Lung (tissue), 12 donors: ENCODE data around the gene DIS3L2. TPM values are rescaled to one million over a fixed set of nuclear protein-coding genes. Genes with fewer than 3 reads are reported as not detected.

Experiments used
- ATAC-seq: fragments of 200-7000 bp; cut with Tn5 transposase; one replicate; pipeline ENCODE4 v1.9.1; 2020; ENCODE audit warnings: moderate number of reproducible peaks; ENCODE audit not compliant: insufficient read depth, low FRiP score
- DNase-seq, 3 donors: peaks; one replicate each; pipeline ENCODE4 v3.0.0-alpha.2; 2013 to 2017
- H3K27ac ChIP-seq, 2 donors: one replicate each; pipeline ENCODE4 v1.5.1; 2013; ENCODE audit warnings: mild to moderate bottlenecking in 2 of 2, moderate library complexity in 2 of 2, control low read depth in 1 of 2, inconsistent platforms in 1 of 2, low read depth in 1 of 2, low read length in 1 of 2
- H3K27me3 ChIP-seq, 3 donors: one replicate each; pipeline ENCODE4 v1.5.1; 2013; ENCODE audit warnings: low read length in 2 of 3; ENCODE audit not compliant: control insufficient read depth in 3 of 3, insufficient read depth in 3 of 3
- H3K36me3 ChIP-seq, 4 donors: one replicate each; pipeline ENCODE4 v1.5.1; 2013; ENCODE audit warnings: low read length in 4 of 4, mild to moderate bottlenecking in 1 of 4, moderate library complexity in 1 of 4; ENCODE audit not compliant: control insufficient read depth in 4 of 4, insufficient read depth in 4 of 4
- H3K4me1 ChIP-seq, 5 donors: one replicate each; pipeline ENCODE4 v1.5.1; 2013; ENCODE audit warnings: low read length in 5 of 5, mild to moderate bottlenecking in 2 of 5, moderate library complexity in 1 of 5; ENCODE audit not compliant: control insufficient read depth in 5 of 5, insufficient read depth in 5 of 5
- H3K4me3 ChIP-seq: one replicate; pipeline ENCODE4 v1.5.1; 2013; ENCODE audit warnings: mild to moderate bottlenecking, control low read depth, moderate library complexity
- H3K9ac ChIP-seq, 2 donors: one replicate each; pipeline ENCODE4 v1.5.1; 2013; ENCODE audit warnings: low read length in 2 of 2, control low read depth in 1 of 2; ENCODE audit not compliant: insufficient read depth in 1 of 2
- H3K9me3 ChIP-seq, 4 donors: one replicate each; pipeline ENCODE4 v1.5.1; 2013; ENCODE audit warnings: low read length in 3 of 4, mild to moderate bottlenecking in 1 of 4, moderate library complexity in 1 of 4; ENCODE audit not compliant: control insufficient read depth in 4 of 4, insufficient read depth in 3 of 4
- WGBS, 2 donors: extraction: QIAGEN DNeasy Blood & Tissue Kit; methylation state at CpG; one replicate each; pipeline ENCODE4 v1.1.7; 2013; 5-methylcytosine and 5-hydroxymethylcytosine counted together
- polyA plus RNA-seq, 2 donors: library from polyadenylated mRNA; stranded (reverse); fragments of 200-250 nt; gene quantifications; one replicate each; pipeline ENCODE4 v1.2.1, GENCODE V29; 2013
- total RNA-seq, 2 donors: library from RNA; depleted of rRNA in 1 of 2; stranded (reverse); fragments of >200 nt in 1 of 2; gene quantifications; one replicate each; pipeline ENCODE4 v1.2.1, GENCODE V29; 2014 to 2021
- TF ChIP-seq, protein P1 (sequence below): IDR thresholded peaks from 2 replicates; pipeline ENCODE4 v1.5.1; 2012; ENCODE audit warnings: mild to moderate bottlenecking; ENCODE audit errors: control extremely low read depth, extremely low read depth
- donor health status: control.
- donor health status: control.
- donor health status: Bipolar disorder and iron deficiency.
- donor health status: healthy.
- donor health status: DM: yes; HTN: yes; CAD: no.

DIS3L2 gene
- total and polyA plus RNA-seq, 4 donors = 12.7 to 41.0 (median 31.1) TPM

DNA sequence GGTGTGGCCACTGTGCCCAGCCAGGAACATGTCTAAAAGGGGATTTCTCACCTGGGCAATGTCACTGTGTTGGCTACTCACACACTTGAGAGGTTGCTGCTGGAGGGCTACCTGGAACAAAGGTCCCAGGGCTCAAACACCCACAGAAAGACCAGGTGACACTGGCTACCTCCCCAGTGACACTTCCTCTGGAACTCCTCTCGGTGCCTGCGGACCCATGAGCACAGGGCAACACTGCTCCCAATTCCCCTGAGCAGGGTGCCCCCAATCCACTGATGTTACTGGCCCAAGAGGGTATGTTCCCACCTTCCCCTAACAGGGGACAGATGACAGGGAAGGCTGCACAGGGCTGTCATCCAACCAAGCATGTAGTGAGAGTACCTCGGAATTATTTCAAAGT is 41.1 kb upstream of the DIS3L2 start:
- DNase-seq (no peak), ATAC-seq (no peak)
- Histone ChIP-seq H3K36me3 (no peaks in the 10 kb centered on the region), H3K9me3 (no peaks in the 10 kb centered on the region), H3K4me3 (no peak overlapping the region), H3K27me3 (peaks cover under 1 to 32% (median 27%) of the 10 kb centered on the region in 3 donors), H3K27ac (no peak overlapping the region), H3K4me1 (peaks cover 0 to 6% (median 0%) of the 10 kb centered on the region in 5 donors), H3K9ac (no peak overlapping the region)
- TF ChIP-seq, protein P1, sequence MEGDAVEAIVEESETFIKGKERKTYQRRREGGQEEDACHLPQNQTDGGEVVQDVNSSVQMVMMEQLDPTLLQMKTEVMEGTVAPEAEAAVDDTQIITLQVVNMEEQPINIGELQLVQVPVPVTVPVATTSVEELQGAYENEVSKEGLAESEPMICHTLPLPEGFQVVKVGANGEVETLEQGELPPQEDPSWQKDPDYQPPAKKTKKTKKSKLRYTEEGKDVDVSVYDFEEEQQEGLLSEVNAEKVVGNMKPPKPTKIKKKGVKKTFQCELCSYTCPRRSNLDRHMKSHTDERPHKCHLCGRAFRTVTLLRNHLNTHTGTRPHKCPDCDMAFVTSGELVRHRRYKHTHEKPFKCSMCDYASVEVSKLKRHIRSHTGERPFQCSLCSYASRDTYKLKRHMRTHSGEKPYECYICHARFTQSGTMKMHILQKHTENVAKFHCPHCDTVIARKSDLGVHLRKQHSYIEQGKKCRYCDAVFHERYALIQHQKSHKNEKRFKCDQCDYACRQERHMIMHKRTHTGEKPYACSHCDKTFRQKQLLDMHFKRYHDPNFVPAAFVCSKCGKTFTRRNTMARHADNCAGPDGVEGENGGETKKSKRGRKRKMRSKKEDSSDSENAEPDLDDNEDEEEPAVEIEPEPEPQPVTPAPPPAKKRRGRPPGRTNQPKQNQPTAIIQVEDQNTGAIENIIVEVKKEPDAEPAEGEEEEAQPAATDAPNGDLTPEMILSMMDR = no peak
- 91 to 94% methylated on average over 3 of the region's 3 CpGs for WGBS, 2 donors

DNA sequence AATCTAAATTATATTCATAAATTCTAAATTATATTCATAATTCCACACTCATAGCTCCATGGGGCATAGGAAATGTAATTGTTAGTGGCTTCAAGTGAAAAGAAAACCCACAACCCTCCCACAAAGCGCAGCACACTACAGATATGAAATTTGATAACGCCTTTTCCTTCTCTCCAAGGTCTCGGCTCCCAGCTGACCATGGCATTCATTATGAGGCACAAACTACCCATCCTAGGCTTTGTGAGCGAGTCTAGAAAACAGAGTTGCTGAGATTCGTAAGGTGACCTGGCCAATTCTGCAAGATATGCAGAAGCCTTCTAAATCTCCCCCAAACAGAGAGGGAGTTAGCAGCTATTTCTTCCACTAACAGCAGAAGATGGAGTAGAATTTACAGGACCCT is 40.7 kb upstream of the DIS3L2 start:
- Histone ChIP-seq H3K9ac (no peak overlapping the region), H3K36me3 (no peaks in the 10 kb centered on the region), H3K4me3 (no peak overlapping the region), H3K27me3 (peaks cover 5 to 32% (median 27%) of the 10 kb centered on the region in 3 donors), H3K9me3 (no peaks in the 10 kb centered on the region), H3K27ac (no peak overlapping the region), H3K4me1 (peaks cover 0 to 10% (median 3%) of the 10 kb centered on the region in 5 donors)
- TF ChIP-seq, protein P1 = no peak
- ATAC-seq = no peak
- 78 to 80% methylated on average over 5 of the region's 5 CpGs for WGBS, 2 donors
- DNase-seq = no peak

DNA sequence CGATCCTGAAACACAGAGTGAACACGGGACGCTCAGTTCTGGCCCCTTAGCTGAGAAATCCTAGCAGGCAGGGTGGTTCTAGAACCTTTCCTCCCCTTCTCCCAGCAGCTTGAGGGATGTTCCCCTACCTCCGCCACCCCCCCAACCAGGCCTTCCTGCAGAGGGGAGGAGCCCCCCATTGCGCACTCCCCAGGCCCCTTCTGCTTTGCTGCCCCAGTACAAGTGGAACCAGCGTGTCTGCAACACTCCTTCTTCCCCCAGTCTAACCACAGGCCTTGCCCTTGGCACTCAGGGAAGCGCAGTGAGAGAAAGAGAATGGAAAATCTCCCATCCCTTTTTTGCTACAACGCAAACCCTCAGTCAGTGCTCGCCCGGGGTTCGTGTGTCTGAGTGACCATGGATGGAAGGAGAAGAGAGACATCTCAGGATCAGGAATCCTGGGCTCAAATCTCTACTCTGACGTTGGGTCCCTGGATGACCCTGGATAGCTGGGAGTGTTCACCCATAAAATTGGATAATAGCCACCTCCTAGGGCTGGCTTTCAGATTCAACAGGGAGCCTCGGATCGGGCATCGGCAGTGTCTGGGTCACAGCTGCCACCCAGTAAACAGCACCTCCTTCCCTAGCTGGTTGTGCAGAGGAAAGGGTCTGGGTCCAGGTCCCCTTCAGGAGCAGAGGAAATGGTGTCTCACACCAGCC is 39.1 kb upstream of the DIS3L2 start:
- Histone ChIP-seq H3K9ac (no peak overlapping the region), H3K36me3 (no peaks in the 10 kb centered on the region), H3K27ac (no peak overlapping the region), H3K27me3 (peaks cover 16 to 38% (median 37%) of the 10 kb centered on the region in 3 donors), H3K4me3 (no peak overlapping the region), H3K9me3 (no peaks in the 10 kb centered on the region), H3K4me1 (peaks cover 0 to 13% (median 4%) of the 10 kb centered on the region in 5 donors)
- no peak for ATAC-seq
- DNase-seq = no peak
- 85 to 86% methylated on average over 15 of the region's 15 CpGs for WGBS, 2 donors
- TF ChIP-seq, protein P1 = no peak

DNA sequence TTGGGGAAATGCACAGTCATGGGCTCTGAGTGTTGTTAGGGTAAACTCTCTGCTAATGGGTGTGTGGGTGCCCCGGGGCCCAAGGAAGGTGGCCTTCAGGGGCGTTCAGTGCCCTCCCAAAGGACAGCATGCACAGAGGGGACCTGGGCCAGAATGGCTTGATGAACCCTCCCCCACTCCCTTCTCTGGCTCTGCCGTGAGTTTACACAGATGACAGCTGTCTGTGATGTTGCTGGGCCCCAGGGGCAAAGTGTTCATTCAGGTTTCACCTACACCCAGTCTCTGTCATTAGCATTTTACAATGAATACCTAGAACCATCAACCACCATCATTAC is 38.5 kb upstream of the DIS3L2 start:
- ATAC-seq (no peak), DNase-seq (no peak)
- Histone ChIP-seq H3K27ac (no peak overlapping the region), H3K9ac (no peak overlapping the region), H3K4me3 (no peak overlapping the region), H3K9me3 (no peaks in the 10 kb centered on the region), H3K27me3 (peaks cover 19 to 42% (median 42%) of the 10 kb centered on the region in 3 donors), H3K36me3 (no peaks in the 10 kb centered on the region), H3K4me1 (peaks cover 0 to 12% (median 2%) of the 10 kb centered on the region in 5 donors)
- WGBS, 2 donors = 74 to 88% methylated on average over 3 of the region's 3 CpGs
- TF ChIP-seq, protein P1 = no peak
